ENCODE results near the gene UBE2H. TPM values are rescaled to one million over a fixed set of nuclear protein-coding genes. Genes with fewer than 3 reads are reported as not detected.

UBE2H gene
- total and polyA plus RNA-seq, 10 of the 15 experiments (the other 5 are each of a cell fraction or from before 2014, with no cell fraction given) = 15.6 to 75.5 (median 32.8) TPM

DNA sequence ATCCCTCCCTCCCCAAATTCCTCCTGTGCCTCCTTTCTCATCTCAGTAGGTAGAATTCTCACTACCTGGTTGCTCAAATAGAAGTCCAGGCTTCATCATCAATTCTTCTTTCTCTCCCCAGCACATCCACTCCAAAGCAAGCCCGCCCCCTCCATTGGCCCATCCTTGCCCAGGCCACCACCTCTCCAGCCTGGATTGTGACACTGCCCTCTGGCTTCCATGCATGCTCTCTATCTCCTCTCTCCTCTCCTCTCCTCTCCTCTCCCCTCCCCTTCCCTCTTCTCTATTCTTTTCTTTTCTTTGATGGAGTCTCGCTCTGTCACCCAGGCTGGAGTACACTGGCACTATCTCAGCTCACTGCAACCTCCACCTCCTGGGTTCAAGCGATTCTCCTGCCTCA is 144.9 kb downstream of the UBE2H start:
- ChIA-PET POLR2A (no interaction called here), RAD21 (ENCODE audit: unreplicated experiment) (no interaction called here), SMC1A (ENCODE audit: uncharacterized antibody, unreplicated experiment) (no interaction called here), CTCF (interaction anchor here (1.0 to 2.0 kb wide), 3 partner anchors 14 to 143 kb away, joined by 3 to 5 read pairs (median 3); no protein-coding TSS in a partner anchor)
- H2AFZ ChIP-seq (ENCODE audit: control insufficient read depth, low read depth, low read length) = no peak overlapping the region
- in situ Hi-C loops (cut with MboI) = no loop called here
- H3K4me3 ChIP-seq = no peak overlapping the region
- no peaks in the 10 kb centered on the region for H3K27me3 ChIP-seq (replicated peaks in 1 of 2; ENCODE audit: control insufficient read depth in 2 of 2, insufficient read depth in 2 of 2, low read length in 1 of 2)
- no peak overlapping the region for H3K27ac ChIP-seq (ENCODE audit: control insufficient read depth, insufficient read depth)
- H3K9me3 ChIP-seq (replicated peaks; ENCODE audit: control insufficient read depth, insufficient read depth, low read length) = no peaks in the 10 kb centered on the region
- WGBS (ENCODE audit: insufficient coverage, insufficient replicate concordance, low lambda C conversion rate, missing lambda C conversion rate) = 23% methylated on average over 2 of the region's 3 CpGs
- no TSS peak for BruUV-seq (replicated peaks)
- DNase-seq (ENCODE audit: low read depth, low spot score) (no peak), FAIRE-seq (no peak), ATAC-seq (no peak)
- no peak overlapping the region for H3K9ac ChIP-seq (ENCODE audit: control insufficient read depth, insufficient read depth, low read length)
- intact Hi-C loops (cut with micrococcal nuclease; ENCODE audit: unreplicated experiment) = no loop called here
- TF ChIP-seq, protein P1, sequence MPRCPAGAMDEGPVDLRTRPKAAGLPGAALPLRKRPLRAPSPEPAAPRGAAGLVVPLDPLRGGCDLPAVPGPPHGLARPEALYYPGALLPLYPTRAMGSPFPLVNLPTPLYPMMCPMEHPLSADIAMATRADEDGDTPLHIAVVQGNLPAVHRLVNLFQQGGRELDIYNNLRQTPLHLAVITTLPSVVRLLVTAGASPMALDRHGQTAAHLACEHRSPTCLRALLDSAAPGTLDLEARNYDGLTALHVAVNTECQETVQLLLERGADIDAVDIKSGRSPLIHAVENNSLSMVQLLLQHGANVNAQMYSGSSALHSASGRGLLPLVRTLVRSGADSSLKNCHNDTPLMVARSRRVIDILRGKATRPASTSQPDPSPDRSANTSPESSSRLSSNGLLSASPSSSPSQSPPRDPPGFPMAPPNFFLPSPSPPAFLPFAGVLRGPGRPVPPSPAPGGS (IDR thresholded peaks at IDR 0.05; ENCODE audit: borderline replicate concordance, insufficient read depth, low read depth, low read length, poor library complexity, severe bottlenecking) = no peak
- TF ChIP-seq POLR2AphosphoS2 (IDR thresholded peaks at IDR 0.05; ENCODE audit: low read depth, low read length) (no peak), BHLHE40 (IDR thresholded peaks at IDR 0.05; ENCODE audit: borderline replicate concordance in 1 of 2, low read depth in 2 of 2, low read length in 1 of 2) (no peak), MEF2B (IDR thresholded peaks at IDR 0.05; ENCODE audit: partially characterized antibody, poor library complexity, severe bottlenecking) (no peak), NFYA (IDR thresholded peaks at IDR 0.05; ENCODE audit: borderline replicate concordance, low read depth, low read length) (no peak), FOS (IDR thresholded peaks at IDR 0.05; ENCODE audit: borderline replicate concordance, extremely low read depth, insufficient read length) (no peak), WRNIP1 (IDR thresholded peaks at IDR 0.05; ENCODE audit: borderline replicate concordance, low read depth, low read length) (no peak), RB1 (IDR thresholded peaks at IDR 0.05; ENCODE audit: borderline replicate concordance) (no peak), NBN (IDR thresholded peaks at IDR 0.05) (no peak), JUNB (IDR thresholded peaks at IDR 0.05) (no peak), MEF2A (IDR thresholded peaks at IDR 0.05; ENCODE audit: insufficient read depth, low read depth, low read length) (no peak), CHD4 (IDR thresholded peaks at IDR 0.05) (no peak)
- TF ChIP-seq, protein P2, sequence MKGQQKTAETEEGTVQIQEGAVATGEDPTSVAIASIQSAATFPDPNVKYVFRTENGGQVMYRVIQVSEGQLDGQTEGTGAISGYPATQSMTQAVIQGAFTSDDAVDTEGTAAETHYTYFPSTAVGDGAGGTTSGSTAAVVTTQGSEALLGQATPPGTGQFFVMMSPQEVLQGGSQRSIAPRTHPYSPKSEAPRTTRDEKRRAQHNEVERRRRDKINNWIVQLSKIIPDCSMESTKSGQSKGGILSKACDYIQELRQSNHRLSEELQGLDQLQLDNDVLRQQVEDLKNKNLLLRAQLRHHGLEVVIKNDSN (IDR thresholded peaks at IDR 0.05; ENCODE audit: borderline replicate concordance, extremely low read length, insufficient read depth, low read depth, low read length) = no peak
- H3K36me3 ChIP-seq (ENCODE audit: control insufficient read depth in 2 of 2, insufficient read depth in 2 of 2, low read length in 1 of 2) = no peaks in the 10 kb centered on the region
- no peaks in the 10 kb centered on the region for H3K79me2 ChIP-seq (ENCODE audit: control insufficient read depth, insufficient read depth, low read length)
- H4K20me1 ChIP-seq (ENCODE audit: control insufficient read depth, insufficient read depth) = no peaks in the 10 kb centered on the region
- no peaks in the 10 kb centered on the region for H3K4me1 ChIP-seq (ENCODE audit: control insufficient read depth, insufficient read depth, low read length)
- no peak overlapping the region for H3K4me2 ChIP-seq (ENCODE audit: control insufficient read depth, insufficient read depth)

Measured in GM12878 (cell line).